Kidney epithelial cell (primary cell): Measurements from ENCODE around the gene SYNGR1. TPM values are rescaled to one million over a fixed set of nuclear protein-coding genes. Genes with fewer than 3 reads are reported as not detected.

Source experiments
- DNase-seq: peaks from one replicate; pipeline ENCODE4 v3.0.0-alpha.2; 2010; ENCODE audit warnings: low read depth
- H3K27me3 ChIP-seq: 2 replicates; pipeline ENCODE4 v1.6.0; 2011; ENCODE audit warnings: low read length; ENCODE audit not compliant: control insufficient read depth, insufficient read depth
- H3K36me3 ChIP-seq: 2 replicates; pipeline ENCODE4 v1.5.1; 2011; ENCODE audit warnings: low read length; ENCODE audit not compliant: control insufficient read depth, insufficient read depth
- H3K4me3 ChIP-seq: 2 replicates; pipeline ENCODE4 v1.5.1; 2011; ENCODE audit warnings: low read depth, mild to moderate bottlenecking, control low read depth, low read length
- total RNA-seq: library from RNA; depleted of rRNA; stranded (reverse); fragments of >200 nt; gene quantifications from 2 replicates; pipeline ENCODE4 v1.2.3, GENCODE V29; 2015
- TF ChIP-seq, protein P1 (sequence below): IDR thresholded peaks from 2 replicates; pipeline ENCODE4 v1.5.1; 2011; ENCODE audit warnings: mild to moderate bottlenecking, moderate library complexity, low read length, control low read depth, inconsistent platforms; ENCODE audit not compliant: insufficient read depth, poor library complexity, severe bottlenecking

Gene SYNGR1
- total RNA-seq, 1 donor from 2014 or later = 2.0 TPM

DNA sequence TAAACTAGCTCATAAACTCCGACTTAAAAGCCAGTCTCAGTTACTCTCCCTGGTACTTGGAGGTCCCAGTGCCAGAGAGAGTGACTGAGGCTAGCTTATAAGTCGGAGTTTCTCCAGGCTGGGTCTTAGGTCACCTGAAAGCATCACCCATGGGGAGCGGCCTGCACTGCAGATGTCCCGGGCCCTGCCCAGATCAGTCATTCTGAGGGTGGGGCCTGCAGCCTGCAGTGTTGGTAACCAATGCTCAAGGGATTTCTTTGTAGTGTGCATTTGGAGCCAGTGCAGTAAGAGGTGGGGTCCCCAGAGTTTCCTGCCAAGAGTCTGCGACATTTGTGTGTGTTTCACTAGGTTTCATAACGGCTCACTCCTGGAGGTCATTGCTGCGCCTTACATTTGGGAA, 64.6 kb downstream of the SYNGR1 start:
- Histone ChIP-seq H3K27me3 (no peaks in the 10 kb centered on the region), H3K36me3 (peaks cover 1% of the 10 kb centered on the region), H3K4me3 (no peak overlapping the region)
- no peak for DNase-seq
- TF ChIP-seq, protein P1, sequence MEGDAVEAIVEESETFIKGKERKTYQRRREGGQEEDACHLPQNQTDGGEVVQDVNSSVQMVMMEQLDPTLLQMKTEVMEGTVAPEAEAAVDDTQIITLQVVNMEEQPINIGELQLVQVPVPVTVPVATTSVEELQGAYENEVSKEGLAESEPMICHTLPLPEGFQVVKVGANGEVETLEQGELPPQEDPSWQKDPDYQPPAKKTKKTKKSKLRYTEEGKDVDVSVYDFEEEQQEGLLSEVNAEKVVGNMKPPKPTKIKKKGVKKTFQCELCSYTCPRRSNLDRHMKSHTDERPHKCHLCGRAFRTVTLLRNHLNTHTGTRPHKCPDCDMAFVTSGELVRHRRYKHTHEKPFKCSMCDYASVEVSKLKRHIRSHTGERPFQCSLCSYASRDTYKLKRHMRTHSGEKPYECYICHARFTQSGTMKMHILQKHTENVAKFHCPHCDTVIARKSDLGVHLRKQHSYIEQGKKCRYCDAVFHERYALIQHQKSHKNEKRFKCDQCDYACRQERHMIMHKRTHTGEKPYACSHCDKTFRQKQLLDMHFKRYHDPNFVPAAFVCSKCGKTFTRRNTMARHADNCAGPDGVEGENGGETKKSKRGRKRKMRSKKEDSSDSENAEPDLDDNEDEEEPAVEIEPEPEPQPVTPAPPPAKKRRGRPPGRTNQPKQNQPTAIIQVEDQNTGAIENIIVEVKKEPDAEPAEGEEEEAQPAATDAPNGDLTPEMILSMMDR = no peak

DNA sequence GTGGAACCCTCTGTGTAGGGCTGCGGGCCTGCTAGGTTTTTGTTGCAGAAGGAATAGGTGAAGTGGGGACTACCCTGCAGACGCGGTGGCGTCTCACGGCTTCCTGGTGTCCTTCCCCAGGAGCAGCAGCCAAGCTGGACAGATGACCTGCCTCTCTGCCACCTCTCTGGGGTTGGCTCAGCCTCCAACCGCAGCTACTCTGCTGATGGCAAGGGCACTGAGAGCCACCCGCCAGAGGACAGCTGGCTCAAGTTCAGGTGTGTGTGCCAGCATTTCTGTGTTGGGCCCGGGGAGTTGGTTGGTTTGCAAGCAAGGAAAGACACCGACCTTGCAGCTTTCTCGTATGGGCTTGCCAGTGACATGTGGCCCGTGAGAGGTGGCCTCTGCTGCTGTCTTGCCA, 65.1 kb downstream of the SYNGR1 start:
- Histone ChIP-seq H3K27me3 (no peaks in the 10 kb centered on the region), H3K4me3 (no peak overlapping the region), H3K36me3 (peaks cover 1% of the 10 kb centered on the region)
- TF ChIP-seq, protein P1 = no peak
- no peak for DNase-seq

DNA sequence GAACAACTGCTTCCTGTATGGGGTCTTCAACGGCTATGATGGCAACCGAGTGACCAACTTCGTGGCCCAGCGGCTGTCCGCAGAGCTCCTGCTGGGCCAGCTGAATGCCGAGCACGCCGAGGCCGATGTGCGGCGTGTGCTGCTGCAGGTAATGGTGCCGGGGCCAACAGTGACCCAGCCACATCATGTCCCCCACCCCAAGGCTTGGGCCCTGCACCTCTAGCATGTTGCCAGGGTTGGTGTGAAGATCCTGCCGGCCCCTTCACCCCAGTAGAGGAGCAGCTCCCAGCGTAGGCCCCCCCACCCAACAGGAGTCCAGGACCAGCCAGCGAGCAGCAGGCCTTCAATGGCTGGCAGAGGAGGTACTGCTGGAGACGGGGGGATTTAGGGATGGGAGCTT, 65.7 kb downstream of the SYNGR1 start:
- Histone ChIP-seq H3K27me3 (no peaks in the 10 kb centered on the region), H3K4me3 (no peak overlapping the region), H3K36me3 (peaks cover 1% of the 10 kb centered on the region)
- TF ChIP-seq, protein P1 = no peak
- no peak for DNase-seq

- TF ChIP-seq, protein P1 = no peak
- Histone ChIP-seq H3K4me3 (no peak overlapping the region), H3K36me3 (peaks cover 1% of the 10 kb centered on the region), H3K27me3 (no peaks in the 10 kb centered on the region)
- no peak for DNase-seq
Observed at GRCh38 chr22:39416319-39416718, 66.5 kb downstream of the SYNGR1 start.

GRCh38 chr22:39417641-39418040, 67.8 kb downstream of the SYNGR1 start:
- Histone ChIP-seq H3K36me3 (peaks cover 1% of the 10 kb centered on the region), H3K27me3 (no peaks in the 10 kb centered on the region), H3K4me3 (no peak overlapping the region)
- DNase-seq = no peak
- TF ChIP-seq, protein P1 = no peak

DNA sequence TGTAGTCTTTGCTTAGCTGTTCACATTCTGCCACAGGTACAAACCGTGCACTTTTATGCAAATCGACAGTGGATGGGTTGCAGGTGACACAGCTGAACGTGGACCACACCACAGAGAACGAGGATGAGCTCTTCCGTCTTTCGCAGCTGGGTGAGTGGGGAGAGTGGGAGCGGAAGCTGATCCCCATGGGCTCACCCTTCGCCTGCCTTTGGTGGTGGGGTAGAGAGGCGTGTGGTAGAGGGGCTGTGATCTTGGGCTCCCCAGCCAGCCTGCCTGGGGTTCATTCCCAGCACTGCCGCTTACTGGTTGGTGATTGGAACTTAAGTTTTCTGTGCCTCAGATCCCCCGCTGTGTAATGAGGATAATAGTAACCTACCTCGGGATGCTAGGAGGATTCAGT, 68.9 kb downstream of the SYNGR1 start:
- TF ChIP-seq, protein P1 = no peak
- DNase-seq = no peak
- peaks cover 1% of the 10 kb centered on the region for H3K36me3 ChIP-seq
- H3K4me3 ChIP-seq = no peak overlapping the region
- H3K27me3 ChIP-seq = no peaks in the 10 kb centered on the region
